H1 (cell line): ENCODE data around the gene SEZ6. TPM values are rescaled to one million over a fixed set of nuclear protein-coding genes. Genes with fewer than 3 reads are reported as not detected.

ENCODE experiments used
- CTCF ChIA-PET: fragments of 300-600 bp; sonication (Branson Sonifier 250); formaldehyde crosslinking; loops from one replicate; lab custom pipeline; 2021; ENCODE audit not compliant: partially characterized antibody; lab: Charles Lee
- POLR2A ChIA-PET: fragments of 300-600 bp; sonication (Branson Sonifier 250); formaldehyde crosslinking; loops from one replicate; lab custom pipeline; 2021; ENCODE audit warnings: inconsistent platforms; ENCODE audit not compliant: partially characterized antibody; lab: Charles Lee
- DNase-seq, 2 experiments: peaks; one replicate each; pipeline versions ENCODE4 v3.0.0 to v3.0.0-alpha.2; 2010 to 2022; ENCODE audit warnings: low spot score in 2 of 2, low read depth in 1 of 2, mixed read lengths in 1 of 2
- FAIRE-seq: peaks from 2 replicates; lab custom pipeline; 2011; peaks lifted over from hg19 to GRCh38; lab: Jason Lieb, UNC
- H2AFZ ChIP-seq: 2 replicates; pipeline ENCODE4 v1.8.1; 2012; ENCODE audit warnings: low read length, inconsistent platforms
- H2AK5ac ChIP-seq: 2 replicates; pipeline ENCODE4 v1.6.1; 2013; ENCODE audit warnings: low read depth, low read length
- H2BK120ac ChIP-seq: replicated peaks from 2 replicates; pipeline ENCODE3; 2013; ENCODE audit warnings: low read depth, low read length, inconsistent platforms
- H2BK12ac ChIP-seq: 2 replicates; pipeline ENCODE4 v1.6.1; 2013; ENCODE audit warnings: low read depth, low read length
- H2BK15ac ChIP-seq: 2 replicates; pipeline ENCODE4 v1.6.1; 2013; ENCODE audit warnings: low read length
- H2BK20ac ChIP-seq: 2 replicates; pipeline ENCODE4 v1.6.1; 2013; ENCODE audit warnings: low read length
- H2BK5ac ChIP-seq: 2 replicates; pipeline ENCODE4 v1.6.1; 2013; ENCODE audit warnings: low read depth, low read length
- H3K14ac ChIP-seq: 2 replicates; pipeline ENCODE4 v1.6.1; 2013; ENCODE audit warnings: inconsistent platforms; ENCODE audit not compliant: insufficient read length
- H3K18ac ChIP-seq: 2 replicates; pipeline ENCODE4 v1.6.1; 2013; ENCODE audit warnings: low read length; ENCODE audit errors: extremely low read depth
- H3K23ac ChIP-seq: 2 replicates; pipeline ENCODE4 v1.6.1; 2013; ENCODE audit warnings: inconsistent platforms; ENCODE audit not compliant: insufficient read length
- H3K23me2 ChIP-seq: 2 replicates; pipeline ENCODE4 v1.6.1; 2013; ENCODE audit warnings: low read depth, low read length
- H3K27ac ChIP-seq: 2 replicates; pipeline ENCODE4 v1.6.1; 2011; ENCODE audit warnings: low read depth, low read length, inconsistent platforms
- H3K27me3 ChIP-seq, 4 experiments: replicated peaks in 1 of 4; 1 replicate in 1 of 4; 2 replicates in 3 of 4; pipeline versions ENCODE4 v1.6.1 to v1.8.1; 2011 to 2013; ENCODE audit warnings: low read length in 3 of 4, mild to moderate bottlenecking in 3 of 4, inconsistent platforms in 2 of 4, mixed read lengths in 2 of 4, moderate library complexity in 1 of 4; ENCODE audit not compliant: control insufficient read depth in 3 of 4, insufficient read depth in 3 of 4; ENCODE audit errors: extremely low read depth in 1 of 4
- H3K36me3 ChIP-seq, 4 experiments: 2 replicates each; pipeline versions ENCODE4 v1.6.1 to v1.8.1; 2011 to 2013; ENCODE audit warnings: mild to moderate bottlenecking in 4 of 4, low read length in 3 of 4, moderate library complexity in 2 of 4, control low read depth in 1 of 4, inconsistent platforms in 1 of 4; ENCODE audit not compliant: insufficient read depth in 4 of 4, control insufficient read depth in 2 of 4
- H3K4ac ChIP-seq: replicated peaks from 2 replicates; pipeline ENCODE3; 2013; ENCODE audit warnings: low read length, low read depth, mixed read lengths, inconsistent platforms; ENCODE audit not compliant: insufficient read length
- H3K4me1 ChIP-seq, 4 experiments: replicated peaks in 1 of 4; 1 replicate in 1 of 4; 2 replicates in 3 of 4; pipeline versions ENCODE4 v1.6.1 to v1.8.1; 2011 to 2013; ENCODE audit warnings: low read length in 3 of 4, inconsistent platforms in 2 of 4, mixed read lengths in 1 of 4; ENCODE audit not compliant: insufficient read depth in 4 of 4, control insufficient read depth in 3 of 4
- H3K4me2 ChIP-seq, 2 experiments: 2 replicates each; pipeline versions ENCODE4 v1.6.1 to v1.8.1; 2011 to 2013; ENCODE audit warnings: low read depth in 2 of 2, low read length in 2 of 2, control low read depth in 1 of 2, inconsistent platforms in 1 of 2, mild to moderate bottlenecking in 1 of 2; ENCODE audit not compliant: insufficient read depth in 1 of 2
- H3K4me3 ChIP-seq, 4 experiments: fragments of 200-600, 300-600 bp in 1 of 4; sonication (generic), shearing (Covaris generic), sonication (Bioruptor Twin) in 1 of 4; 2 replicates each; pipeline versions ENCODE4 v1.5.1 to v1.8.1; 2011 to 2016; ENCODE audit warnings: low read length in 4 of 4, low read depth in 3 of 4, control low read depth in 2 of 4, inconsistent platforms in 2 of 4, mild to moderate bottlenecking in 2 of 4, mixed read lengths in 1 of 4, moderate library complexity in 1 of 4; ENCODE audit not compliant: insufficient read depth in 2 of 4; ENCODE audit errors: extremely low read depth in 1 of 4
- H3K56ac ChIP-seq: replicated peaks from 2 replicates; pipeline ENCODE3; 2013; ENCODE audit warnings: low read depth, mild to moderate bottlenecking, mixed read lengths, low read length, inconsistent platforms; ENCODE audit not compliant: insufficient read length
- H3K79me1 ChIP-seq: 2 replicates; pipeline ENCODE4 v1.6.1; 2013; ENCODE audit warnings: low read depth, low read length, control low read depth
- H3K79me2 ChIP-seq, 2 experiments: 2 replicates each; pipeline versions ENCODE4 v1.6.1 to v1.8.1; 2012 to 2013; ENCODE audit warnings: low read length in 2 of 2, mild to moderate bottlenecking in 2 of 2, inconsistent platforms in 1 of 2; ENCODE audit not compliant: insufficient read depth in 2 of 2, control insufficient read depth in 1 of 2
- H3K9ac ChIP-seq, 4 experiments: replicated peaks in 1 of 4; 1 replicate in 1 of 4; 2 replicates in 3 of 4; pipeline versions ENCODE4 v1.6.1 to v1.8.1; 2011 to 2013; ENCODE audit warnings: low read depth in 3 of 4, low read length in 3 of 4, control low read depth in 2 of 4, mild to moderate bottlenecking in 2 of 4, moderate library complexity in 2 of 4, inconsistent platforms in 1 of 4; ENCODE audit errors: extremely low read depth in 1 of 4
- H3K9me3 ChIP-seq, 2 experiments: 2 replicates each; pipeline versions ENCODE4 v1.6.1 to v1.8.1; 2012 to 2013; ENCODE audit warnings: mild to moderate bottlenecking in 2 of 2, moderate library complexity in 2 of 2, control low read depth in 1 of 2, inconsistent platforms in 1 of 2, low read depth in 1 of 2, low read length in 1 of 2, mixed read lengths in 1 of 2; ENCODE audit not compliant: insufficient read depth in 2 of 2
- H4K20me1 ChIP-seq, 2 experiments: replicated peaks in 1 of 2; 2 replicates each; pipeline versions ENCODE3 to v1.8.1; 2011 to 2013; ENCODE audit warnings: inconsistent platforms in 2 of 2, low read length in 2 of 2, mild to moderate bottlenecking in 1 of 2; ENCODE audit not compliant: insufficient read depth in 2 of 2, control insufficient read depth in 1 of 2
- H4K5ac ChIP-seq: 2 replicates; pipeline ENCODE4 v1.6.1; 2013; ENCODE audit warnings: low read length, low read depth, mixed read lengths, inconsistent platforms; ENCODE audit not compliant: insufficient read length
- H4K8ac ChIP-seq: 2 replicates; pipeline ENCODE4 v1.8.0; 2013; ENCODE audit warnings: mild to moderate bottlenecking, moderate library complexity, low read length, inconsistent platforms; ENCODE audit not compliant: insufficient read depth; ENCODE audit errors: extremely low read depth
- H4K91ac ChIP-seq: replicated peaks from 2 replicates; pipeline ENCODE3; 2013; ENCODE audit warnings: low read length, mixed read lengths, inconsistent platforms; ENCODE audit not compliant: insufficient read length
- KDM5A ChIP-seq: fragments of 200-600 bp; IDR thresholded peaks from 2 replicates; pipeline ENCODE4 v1.7.1; 2012; ENCODE audit warnings: mild to moderate bottlenecking, low read length, inconsistent platforms, mixed read lengths
- NANOG ChIP-seq: IDR thresholded peaks from 2 replicates; pipeline ENCODE4 v1.6.1; 2011; ENCODE audit warnings: low read length, low read depth, mild to moderate bottlenecking, inconsistent platforms; ENCODE audit not compliant: insufficient read depth, poor library complexity, severe bottlenecking
- PHF8 ChIP-seq: fragments of 200-600 bp; sonication (generic); conservative IDR thresholded peaks from 2 replicates; pipeline ENCODE4 v1.7.1; 2012; ENCODE audit warnings: low read depth, mild to moderate bottlenecking, inconsistent platforms, low read length, moderate library complexity
- WGBS, 2 experiments: shearing (Covaris generic) in 1 of 2; methylation state at CpG; one replicate each; pipeline versions ENCODE4 v1.1.6 to v1.1.7; 2013 to 2015; ENCODE audit warnings: low lambda C conversion rate in 2 of 2, mixed read lengths in 2 of 2, inconsistent platforms in 1 of 2, low coverage in 1 of 2, missing lambda C conversion rate in 1 of 2; ENCODE audit not compliant: insufficient replicate concordance in 2 of 2, insufficient coverage in 1 of 2, insufficient read length in 1 of 2; ENCODE audit errors: extremely low coverage in 1 of 2, missing lambda C conversion rate in 1 of 2; 5-methylcytosine and 5-hydroxymethylcytosine counted together
- polyA plus RNA-seq, 7 experiments: library from polyadenylated mRNA; depleted of rRNA in 3 of 7; stranded (reverse) in 5 of 7; unstranded in 2 of 7; fragments of >200 nt in 5 of 7; fragments of 200-250 nt in 2 of 7; gene quantifications; 1 replicate in 5 of 7; 2 replicates in 1 of 7; 4 replicates in 1 of 7; pipeline versions ENCODE4 v1.2.1 to v1.2.3, GENCODE V29; 2011 to 2013; ENCODE audit warnings: missing spikeins in 2 of 7, mixed read lengths in 2 of 7
- total RNA-seq: library from RNA; stranded (reverse); fragmentation: NEBNext Ultra II Directional; extraction: Animal tissue kit (Norgen Biotek cat#: 25700); gene quantifications from 2 replicates; pipeline ENCODE4 v1.2.1, GENCODE V29; 2021

Gene SEZ6
- total and polyA plus RNA-seq, 2 of the 8 experiments (the other 6 are each of a cell fraction or from before 2014, with no cell fraction given): 6.9 to 16.1 TPM

DNA sequence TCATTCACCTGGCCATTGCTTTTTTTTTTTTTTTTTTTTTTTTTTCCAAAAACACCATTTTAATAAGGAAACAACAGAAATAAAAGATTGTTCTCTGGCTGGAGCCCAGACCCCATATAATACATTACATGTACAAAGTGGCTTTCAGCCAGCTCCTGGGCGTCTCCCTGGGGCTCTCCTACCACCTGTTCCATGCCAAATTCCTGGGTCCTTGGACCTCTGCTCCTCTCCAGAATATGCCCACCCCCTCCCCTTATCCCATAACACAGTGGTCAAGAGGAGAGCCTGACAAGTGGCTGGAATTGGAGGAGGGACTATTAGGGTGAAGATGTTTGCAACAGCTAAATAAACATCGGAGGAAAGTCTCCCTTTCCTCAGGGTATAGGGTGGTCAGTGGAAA, 50.9 kb downstream of the SEZ6 start:
- CTCF ChIA-PET: interaction anchor here (0.5 to 15.6 kb wide), 4 partner anchors 9 to 265 kb away, joined by 3 to 548 read pairs (median 34); no protein-coding TSS in a partner anchor

More for the DNA sequence above, 50.9 kb downstream of the SEZ6 start:
- no peak overlapping the region for H2BK15ac ChIP-seq
- DNase-seq (no peak), FAIRE-seq (no peak)
- no peak overlapping the region for H2AK5ac ChIP-seq
- H4K20me1 ChIP-seq: no peaks in the 10 kb centered on the region
- H3K4me2 ChIP-seq: no peak overlapping the region
- 92% methylated on average over 2 of the region's 2 CpGs; no CpG with 5 or more reads in 1 of the 2 experiments for WGBS, 2 experiments
- peaks cover 9% of the 10 kb centered on the region for H3K23me2 ChIP-seq
- H4K8ac ChIP-seq: no peak overlapping the region
- H3K79me1 ChIP-seq: no peaks in the 10 kb centered on the region; the same call in 1 of the 2 replicates
- peaks cover 2 to 9% of the 10 kb centered on the region in 2 experiments; a peak in 2 of 4 replicates for H3K79me2 ChIP-seq
- H3K9me3 ChIP-seq: no peaks in the 10 kb centered on the region
- no peaks in the 10 kb centered on the region for H3K27me3 ChIP-seq
- no peak overlapping the region for H2BK120ac ChIP-seq
- no peak overlapping the region for H3K18ac ChIP-seq
- H3K4ac ChIP-seq: no peak overlapping the region
- no peak overlapping the region for H2AFZ ChIP-seq
- TF ChIP-seq NANOG (no peak), KDM5A (no peak), PHF8 (no peak)
- TF ChIP-seq, all 59 proteins: peak for 0
- H2BK5ac ChIP-seq: no peak overlapping the region
- POLR2A ChIA-PET: no interaction called here
- H3K23ac ChIP-seq: no peak overlapping the region
- H4K5ac ChIP-seq: no peak overlapping the region
- no peak overlapping the region for H2BK20ac ChIP-seq
- no peak overlapping the region for H3K56ac ChIP-seq
- H3K4me3 ChIP-seq: no peak overlapping the region
- H3K4me1 ChIP-seq: peaks cover 7 to 24% (median 11%) of the 10 kb centered on the region in 4 experiments; a peak in 5 of 7 replicates
- H3K27ac ChIP-seq: no peak overlapping the region
- no peak overlapping the region for H2BK12ac ChIP-seq
- H4K91ac ChIP-seq: no peak overlapping the region
- no peak overlapping the region for H3K9ac ChIP-seq
- no peak overlapping the region for H3K14ac ChIP-seq
- no peaks in the 10 kb centered on the region for H3K36me3 ChIP-seq
